Frontal cortex (tissue), 4 donors: Measurements from ENCODE around the gene TRIM29. TPM values are rescaled to one million over a fixed set of nuclear protein-coding genes. Genes with fewer than 3 reads are reported as not detected.
"Not testable (repeated sequence)": the region's sequence is repeated elsewhere in the genome, so short reads cannot be mapped to it uniquely, and the experiment has no call there.

ENCODE experiments used
- DNase-seq, 2 donors: peaks; one replicate each; pipeline ENCODE4 v3.0.0; 2012; ENCODE audit warnings: low spot score in 2 of 2
- FAIRE-seq: peaks from 2 replicates; lab custom pipeline; 2012; peaks lifted over from hg19 to GRCh38; lab: Jason Lieb, UNC
- total RNA-seq: library from RNA; depleted of rRNA; stranded (reverse); fragments of >200 nt; gene quantifications from one replicate; pipeline ENCODE4 v1.2.3, GENCODE V29; 2014
- donor health status: control.
- donor health status: control.
- donor health status: control.

TRIM29 gene
- total RNA-seq, 1 donor from 2014 or later, result not detected

DNA sequence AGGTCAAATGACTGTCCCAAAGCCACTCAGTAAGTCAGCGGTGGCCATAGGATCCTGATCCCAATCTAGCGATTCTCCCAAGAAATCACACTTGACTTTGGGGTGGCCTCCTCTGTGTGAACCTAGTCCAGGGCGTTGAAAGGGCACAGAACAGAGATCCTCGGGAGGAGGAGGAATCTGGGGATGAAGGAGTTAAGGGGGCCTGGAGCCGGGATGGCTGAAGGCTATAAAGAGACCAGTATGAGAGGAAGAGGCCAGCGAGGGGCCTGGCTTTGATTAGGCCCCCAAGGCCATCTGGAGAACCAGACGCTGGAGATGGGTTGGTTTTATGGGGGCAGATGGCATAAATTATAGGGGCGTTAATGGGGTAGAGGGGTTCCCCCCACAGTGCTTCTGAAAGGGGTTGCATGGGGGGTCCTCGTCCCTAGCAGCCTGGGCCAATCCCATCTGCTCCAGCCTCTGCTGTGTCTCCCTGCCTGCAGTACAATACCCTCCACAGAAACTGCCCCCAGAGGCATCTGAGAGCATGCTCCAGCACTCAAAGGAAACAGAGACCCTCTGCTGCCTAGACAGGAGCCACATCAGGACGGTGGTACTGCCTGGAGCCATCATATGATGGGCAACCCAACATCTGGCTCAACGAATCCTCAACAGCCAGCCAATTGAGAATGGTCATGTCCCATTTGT is 35.2 kb upstream of the TRIM29 start:
- FAIRE-seq, result no peak
- DNase-seq, result no peak

- peak; percentile 67 to 77 for DNase-seq
- FAIRE-seq, result no peak
These were observed 34.4 kb upstream of the TRIM29 start for GRCh38 chr11:120172054-120172911.

DNA sequence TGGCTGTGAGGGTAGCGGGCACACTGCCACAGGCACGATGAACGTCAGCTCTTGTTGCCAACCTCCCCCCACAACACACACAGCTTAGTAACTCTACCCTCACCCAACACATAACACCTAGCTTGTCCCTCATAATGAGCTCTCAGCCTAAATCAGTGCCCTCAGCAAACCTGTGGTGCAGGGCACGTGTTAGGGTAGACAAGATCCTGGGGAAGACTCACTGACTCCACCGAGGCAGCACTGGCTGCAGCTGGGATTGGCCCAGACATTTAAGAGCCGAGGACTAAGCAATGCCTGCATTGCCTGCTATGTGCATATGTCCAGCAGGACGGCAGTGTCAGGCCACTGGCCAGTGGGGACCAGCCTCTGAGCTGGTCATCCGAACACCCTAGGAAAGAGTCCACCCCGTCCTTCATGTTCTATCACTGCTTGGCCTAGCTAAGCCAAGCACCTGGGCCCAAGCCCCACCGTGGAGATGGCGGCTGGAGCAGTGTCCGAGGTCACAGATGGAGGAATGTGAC is 32.9 kb upstream of the TRIM29 start:
- FAIRE-seq (no peak), DNase-seq (no peak)

- FAIRE-seq (no peak), DNase-seq (no peak)
These were observed 32.2 kb upstream of the TRIM29 start for GRCh38 chr11:120169981-120170698.

DNA sequence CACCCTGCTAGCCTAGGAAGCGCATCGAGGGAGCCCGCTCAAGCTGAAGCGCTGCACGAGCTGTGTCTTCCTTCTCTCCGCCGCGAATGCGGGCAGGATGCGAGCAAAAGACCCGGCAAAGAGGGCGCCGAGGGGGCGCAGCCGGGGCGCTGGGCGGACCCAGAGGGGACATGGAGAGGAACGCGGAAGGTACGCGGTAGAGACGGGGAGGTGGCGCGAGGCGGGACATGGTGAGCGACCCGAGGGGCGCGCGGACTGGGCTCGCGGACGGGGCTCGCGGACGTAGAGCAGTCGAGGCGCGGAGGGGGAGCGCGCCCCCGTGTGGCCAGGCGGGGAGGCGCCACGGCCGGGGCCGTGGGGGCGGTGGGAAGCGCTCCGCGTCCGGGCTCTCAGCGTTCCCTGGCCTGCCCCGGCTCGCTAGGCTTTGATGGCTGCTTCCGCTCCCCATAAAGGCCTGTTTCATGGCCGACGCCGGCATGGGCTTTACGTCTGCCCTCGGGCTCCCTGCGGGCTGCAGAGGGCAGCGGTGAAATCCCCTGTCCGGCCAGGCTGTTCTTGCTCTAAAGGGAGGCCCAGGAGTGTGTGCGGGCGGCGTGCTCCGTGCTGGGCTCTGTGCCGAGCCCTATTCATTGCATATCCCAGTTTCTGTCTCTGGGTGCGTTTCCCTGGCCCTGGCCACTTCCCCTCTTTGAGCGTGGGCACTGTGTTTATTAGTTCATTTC is 31.2 kb upstream of the TRIM29 start:
- DNase-seq (peak; percentile 74 to 82), FAIRE-seq (no peak)

DNA sequence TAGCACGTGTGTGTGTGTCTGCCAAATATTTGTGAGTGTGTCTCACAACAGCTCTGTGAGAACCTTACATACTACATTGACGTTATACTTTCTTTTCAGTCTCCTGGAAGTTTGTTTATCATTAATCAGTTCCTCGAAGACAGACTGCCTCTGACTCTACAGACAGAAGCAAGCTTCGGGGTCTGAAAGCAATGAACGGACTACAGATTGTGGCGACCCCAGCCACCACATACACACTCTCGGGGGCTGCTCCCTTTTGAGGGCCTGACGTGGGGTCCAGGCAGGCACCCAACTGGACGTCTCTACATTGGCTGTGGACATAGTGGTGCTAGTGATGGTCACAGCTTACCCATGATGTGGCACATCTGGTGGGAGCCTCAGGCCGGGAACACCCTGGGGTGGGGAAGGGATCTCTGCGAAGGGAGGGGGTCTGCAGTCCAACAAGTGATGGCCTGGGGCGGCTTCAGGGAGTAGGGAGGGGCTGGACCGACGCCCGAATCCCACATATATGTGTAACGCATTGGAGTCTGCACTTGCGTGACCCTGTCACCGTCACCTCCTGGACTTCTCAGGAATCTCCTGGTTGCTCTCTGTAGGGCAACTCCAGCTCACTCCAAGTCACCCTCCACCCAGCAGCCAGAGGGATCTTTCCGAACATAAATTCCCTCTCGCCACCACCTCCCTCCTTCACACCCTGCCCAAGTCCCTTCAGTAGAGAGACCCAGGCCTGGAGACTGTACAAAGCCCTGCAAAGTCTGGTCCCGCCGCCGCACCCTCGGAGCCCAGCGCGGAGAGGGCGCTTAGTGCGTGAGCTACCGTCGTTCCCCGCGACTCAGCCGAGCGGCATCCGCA is 30.4 kb upstream of the TRIM29 start:
- no peak for DNase-seq
- no peak for FAIRE-seq

- FAIRE-seq, result no peak
These were observed 29.7 kb upstream of the TRIM29 start for GRCh38 chr11:120167659-120168058.

DNA sequence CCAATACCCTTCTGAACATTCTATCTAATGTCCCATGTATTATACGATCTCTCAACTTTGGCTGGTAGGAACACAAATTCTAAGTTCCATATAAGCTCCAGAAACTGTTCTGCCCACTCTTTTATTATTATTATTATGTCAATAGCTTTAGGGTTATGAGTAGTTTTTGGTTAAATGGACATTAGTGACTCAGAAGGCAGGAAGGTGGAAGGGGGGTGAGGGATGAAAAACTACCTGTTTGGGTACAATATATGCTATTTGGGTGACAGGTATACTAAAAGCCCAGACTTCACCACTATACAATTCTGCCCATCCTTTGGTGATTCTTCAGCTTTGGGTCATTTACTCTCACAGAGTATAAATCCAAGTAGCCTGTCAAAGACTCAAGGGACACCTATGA is 22.5 kb upstream of the TRIM29 start:
- DNase-seq (no peak), FAIRE-seq (no peak)

More at GRCh38 chr11:120167659-120168058, 29.7 kb upstream of the TRIM29 start:
- DNase-seq, result no peak

DNA sequence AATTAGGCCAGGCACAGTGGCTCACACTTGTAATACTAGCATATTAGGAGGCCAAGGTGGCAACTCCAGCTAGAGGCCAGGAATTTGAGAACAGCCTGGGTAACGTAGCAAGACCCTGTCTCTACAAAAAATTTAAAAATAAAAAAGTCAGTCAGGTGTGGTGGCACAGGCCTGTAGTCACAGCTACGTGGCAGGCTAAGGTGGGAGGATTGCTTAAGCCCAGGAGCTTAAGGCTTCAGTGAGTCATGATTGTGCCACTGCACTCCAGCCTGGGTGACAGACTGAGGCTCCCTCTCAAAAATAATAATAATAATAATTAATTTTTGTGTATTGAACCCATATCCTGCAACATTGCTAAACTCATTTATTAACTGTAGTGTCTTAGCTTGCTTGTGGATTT is 15.3 kb upstream of the TRIM29 start:
- FAIRE-seq (no peak), DNase-seq (no peak)

DNA sequence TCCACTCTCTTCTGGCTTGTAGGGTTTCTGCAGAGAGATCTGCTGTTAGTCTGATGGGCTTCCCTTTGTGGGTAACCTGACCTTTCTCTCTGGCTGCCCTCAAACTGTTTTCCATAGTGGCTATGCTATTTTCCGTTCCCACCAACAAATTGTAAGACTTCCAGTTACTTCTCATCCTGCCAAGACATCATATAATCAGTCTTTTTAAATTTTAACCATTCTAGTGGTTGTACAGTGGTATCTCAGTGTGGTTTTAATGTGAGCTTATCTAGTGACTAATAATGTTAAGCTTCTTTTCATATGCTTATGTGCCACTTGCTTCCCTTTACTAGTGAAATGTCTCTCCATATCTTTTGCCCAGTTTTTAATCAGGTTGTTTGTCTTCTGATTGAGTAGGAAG is 13.6 kb upstream of the TRIM29 start:
- DNase-seq, result no peak

DNA sequence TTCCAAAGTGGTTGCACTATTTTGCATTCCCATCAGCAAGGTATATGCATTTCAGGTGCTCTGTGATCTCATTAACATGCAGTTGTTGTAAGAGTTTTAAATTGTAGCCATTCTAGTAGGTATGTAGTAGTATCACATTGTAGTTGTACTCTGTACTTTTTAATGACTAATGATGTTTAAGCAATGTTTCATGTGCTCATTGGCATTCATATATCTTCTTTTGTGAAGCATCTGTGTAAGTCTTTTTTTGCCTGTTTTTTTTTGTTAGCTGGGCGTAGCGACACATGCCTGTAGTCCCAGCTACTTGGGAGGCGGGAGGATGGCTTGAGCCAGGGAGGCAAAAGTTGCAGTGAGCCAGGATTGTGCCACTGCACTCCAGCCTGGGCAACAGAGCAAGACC is 11.3 kb upstream of the TRIM29 start:
- DNase-seq (no peak), FAIRE-seq (no peak)

More for the DNA sequence above, 13.6 kb upstream of the TRIM29 start:
- no peak for FAIRE-seq

DNA sequence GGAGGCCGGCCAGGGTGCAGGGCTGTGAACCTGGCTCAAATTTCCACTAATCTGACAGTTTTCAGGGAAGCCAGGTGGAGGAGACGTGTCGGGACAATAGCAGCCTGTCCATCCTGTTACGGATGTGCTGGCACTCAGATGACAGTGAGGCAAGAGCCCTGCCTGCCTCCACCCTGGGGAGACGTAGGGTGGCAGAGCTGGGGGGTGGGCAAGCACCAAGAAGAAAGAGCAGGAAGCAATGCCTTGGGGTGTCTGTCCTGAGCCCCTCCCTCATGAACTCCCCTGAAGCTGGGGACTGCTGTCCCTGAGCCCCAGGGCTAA is 10.0 kb upstream of the TRIM29 start:
- no peak for DNase-seq

GRCh38 chr11:120147094-120147949 is 9.4 kb upstream of the TRIM29 start:
- no peak for DNase-seq
- FAIRE-seq, result no peak

More for the DNA sequence above, 10.0 kb upstream of the TRIM29 start:
- FAIRE-seq, result no peak

DNA sequence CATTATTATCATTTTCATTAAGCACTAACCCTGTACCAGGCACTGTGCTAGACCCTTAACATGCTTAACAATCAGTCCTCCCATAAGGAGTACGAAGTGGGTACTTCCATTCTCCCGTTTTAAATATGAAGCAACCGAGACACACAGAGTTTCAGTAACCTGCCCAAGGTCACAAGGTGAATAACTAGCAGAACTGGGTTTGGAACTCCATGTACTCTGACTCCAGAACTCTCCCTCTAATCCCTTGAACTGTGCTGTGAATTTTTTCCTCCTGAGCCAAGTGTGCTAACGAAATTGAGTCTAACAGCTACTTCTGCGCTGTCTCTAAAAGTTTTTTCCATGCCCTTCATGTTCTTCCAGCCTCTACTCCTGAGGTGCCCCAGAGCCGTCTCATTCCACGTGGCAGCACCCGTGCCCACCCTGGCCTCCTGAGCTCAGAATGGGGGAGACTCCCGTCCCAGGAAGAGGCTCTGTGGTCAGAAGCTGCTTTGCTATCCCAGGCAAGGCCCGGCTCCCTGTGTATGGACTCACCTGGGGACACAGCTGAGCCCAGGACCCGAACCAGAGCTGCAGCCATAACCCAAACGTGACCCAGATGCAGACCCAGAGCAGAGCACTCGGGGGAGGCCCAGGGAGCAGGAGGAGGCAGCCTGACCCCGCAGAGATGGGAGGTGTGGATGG is 8.6 kb upstream of the TRIM29 start:
- DNase-seq (no peak), FAIRE-seq (no peak)

DNA sequence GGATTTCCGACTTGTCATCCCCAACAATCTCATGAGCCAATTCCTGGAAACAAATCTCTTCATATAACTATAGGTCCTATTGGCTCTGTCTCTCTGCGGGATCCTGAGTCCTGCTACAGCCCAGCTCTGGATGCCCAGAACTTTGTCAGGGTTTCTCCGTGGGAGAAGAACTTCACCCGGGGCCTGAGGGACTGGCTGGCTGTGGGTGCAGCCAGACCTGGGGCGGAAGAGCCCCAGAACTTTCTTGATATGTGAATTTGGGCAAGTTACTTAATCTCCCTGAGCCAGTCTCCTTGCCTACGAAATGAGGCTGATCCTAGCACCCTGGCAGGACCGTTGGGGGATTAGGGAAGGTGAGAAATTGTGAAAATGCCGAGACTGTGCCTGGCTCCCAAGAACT is 6.6 kb upstream of the TRIM29 start:
- DNase-seq (no peak), FAIRE-seq (no peak)

DNA sequence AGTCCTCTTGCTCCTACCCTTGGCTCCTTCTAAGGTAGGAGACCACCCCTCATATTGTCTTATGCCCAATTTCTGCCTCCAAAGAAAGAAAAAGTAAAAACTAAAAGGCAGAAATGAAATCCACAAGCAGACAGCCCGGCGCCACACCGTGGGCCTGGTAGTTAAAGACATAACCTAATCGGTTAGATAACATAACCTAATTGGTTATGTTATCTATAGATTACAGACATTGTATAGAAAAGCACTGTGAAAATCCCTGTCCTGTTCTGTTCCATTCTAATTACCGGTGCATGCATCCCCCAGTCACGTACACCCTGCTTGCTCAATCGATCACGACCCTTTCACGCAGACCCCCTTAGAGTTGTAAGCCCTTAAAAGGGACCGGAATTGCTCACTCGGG is 5.6 kb upstream of the TRIM29 start:
- not testable (repeated sequence) for FAIRE-seq, DNase-seq

GRCh38 chr11:120142441-120143100 is 4.7 kb upstream of the TRIM29 start:
- FAIRE-seq (no peak), DNase-seq (no peak)
